HL-60/S4 treated with retinoic acid at 250 ng/mL for 4 days and 3 days (cell line): ENCODE measurements around the gene SLC10A3.
"Not testable (repeated sequence)": the region's sequence is repeated elsewhere in the genome, so short reads cannot be mapped to it uniquely, and the experiment has no call there.

ENCODE experiments used
- in situ Hi-C: fragments of 300-500 bp; cut with MboI; formaldehyde crosslinking; loops from 2 replicates; pipeline ENCODE4 v1.7.0; 2022; ENCODE audit warnings: low sequenced_read_pairs

Gene SLC10A3

DNA sequence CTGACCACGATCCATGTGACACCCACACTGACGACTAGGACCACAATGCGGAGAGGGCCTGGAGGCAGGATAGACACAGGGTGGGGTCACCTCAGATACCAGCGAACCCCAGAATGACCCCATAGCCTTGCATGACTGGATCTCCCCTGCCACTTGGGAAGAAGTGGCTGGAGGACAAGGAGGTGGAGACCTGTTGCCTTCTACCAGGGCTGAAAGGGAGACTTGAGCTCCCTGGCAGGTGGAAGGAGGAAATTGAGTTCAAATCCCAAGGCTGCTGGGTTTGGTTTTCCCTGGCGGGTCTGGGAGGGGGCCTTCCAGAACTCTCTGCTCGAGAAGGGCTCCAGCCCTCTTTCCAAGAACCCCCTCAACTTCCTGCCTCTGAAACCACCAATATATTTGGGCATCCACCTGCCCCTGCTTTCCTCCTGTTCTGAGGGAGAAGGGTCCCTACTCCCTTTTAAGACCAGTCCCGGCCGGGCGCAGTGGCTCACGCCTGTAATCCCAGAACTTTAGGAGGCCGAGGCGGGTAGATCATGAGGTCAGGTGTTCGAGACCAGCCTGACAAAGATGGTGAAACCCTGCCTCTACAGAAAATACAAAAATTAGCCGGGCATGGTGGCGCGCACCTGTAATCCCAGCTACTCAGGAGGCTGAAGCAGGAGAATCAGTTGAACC is 22.6 kb upstream of the SLC10A3 start:
- in situ Hi-C loops, result loop anchor here (25.0 kb wide), 1 partner anchor 101 kb away; the partner anchor contains the start of genes DNASE1L1 and TAFAZZIN

DNA sequence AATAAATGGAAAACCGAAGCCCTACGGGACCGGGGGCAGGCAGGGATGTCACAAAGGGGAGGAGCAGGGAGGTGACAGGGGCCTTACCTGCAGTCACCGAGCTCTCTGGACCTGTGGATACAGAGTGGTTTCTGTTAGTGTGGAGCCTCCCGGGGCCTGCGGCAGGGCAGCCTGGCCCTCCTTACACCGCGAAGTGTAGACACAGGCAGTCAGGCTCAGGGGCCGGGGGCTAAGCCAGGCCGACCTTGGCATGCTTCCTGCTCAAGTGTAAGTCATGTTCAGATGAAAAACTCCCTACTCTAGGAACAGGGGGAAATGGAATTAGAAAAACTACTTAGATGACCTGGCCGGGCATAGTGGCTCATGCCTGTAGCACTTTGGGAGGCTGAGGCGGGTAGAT is 21.3 kb upstream of the SLC10A3 start:
- in situ Hi-C loops, result loop anchor here (25.0 kb wide), 1 partner anchor 99 kb away; the partner anchor contains the start of genes DNASE1L1 and TAFAZZIN

- in situ Hi-C loops, result loop anchor here (25.0 kb wide), 1 partner anchor 97 kb away; the partner anchor contains the start of genes DNASE1L1 and TAFAZZIN
Measured at GRCh38 chrX:154509455-154509854, 19.0 kb upstream of the SLC10A3 start.

- in situ Hi-C loops, result loop anchor here (25.0 kb wide), 1 partner anchor 96 kb away; the partner anchor contains the start of genes DNASE1L1 and TAFAZZIN
Measured at GRCh38 chrX:154508384-154508745, 17.9 kb upstream of the SLC10A3 start.

- in situ Hi-C loops, result loop anchor here (25.0 kb wide), 1 partner anchor 96 kb away; the partner anchor contains the start of genes DNASE1L1 and TAFAZZIN
Measured at GRCh38 chrX:154507673-154508383, 17.4 kb upstream of the SLC10A3 start.

DNA sequence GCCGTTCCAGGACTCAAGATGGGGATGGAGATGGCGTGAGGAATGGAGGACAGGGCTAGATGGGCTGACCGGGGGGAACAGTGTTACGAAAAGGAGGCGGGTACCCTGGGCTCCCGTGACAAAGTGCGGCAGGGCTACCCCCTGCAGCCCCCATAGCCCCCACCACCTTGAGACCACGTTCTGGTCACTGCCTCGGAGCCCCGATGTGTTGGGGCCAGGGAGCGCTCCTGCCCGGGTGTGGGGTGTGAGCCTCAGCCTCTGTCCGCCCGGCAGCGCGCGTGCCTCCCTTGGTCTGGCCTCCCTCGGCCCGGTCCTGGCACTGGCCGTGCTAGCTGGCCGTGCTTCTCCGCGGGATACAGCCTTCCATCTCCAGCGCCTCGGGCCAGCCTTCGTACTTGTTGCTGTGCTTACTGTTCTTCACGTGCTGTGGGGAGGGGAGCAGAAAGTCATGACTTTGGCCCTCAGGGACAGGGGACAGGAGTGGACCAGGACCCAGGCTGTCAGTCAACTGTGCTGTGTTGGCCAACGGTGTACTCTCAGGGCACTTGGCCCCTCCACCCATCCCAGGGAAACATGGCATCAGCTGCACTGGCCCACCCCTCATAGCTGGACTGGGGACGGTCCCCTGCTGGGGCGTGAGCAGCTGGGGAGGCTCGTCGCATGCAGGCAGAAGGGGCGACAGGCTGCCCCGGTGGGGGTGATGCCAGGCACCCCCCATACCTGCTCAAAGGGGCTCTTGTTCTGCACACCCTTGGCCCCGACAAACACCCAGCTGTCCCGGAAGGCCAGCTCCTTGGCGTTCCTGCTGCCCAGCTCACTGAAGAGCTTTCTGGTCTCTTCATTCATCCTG is 16.3 kb upstream of the SLC10A3 start:
- in situ Hi-C loops, result loop anchor here (25.0 kb wide), 1 partner anchor 94 kb away; the partner anchor contains the start of genes DNASE1L1 and TAFAZZIN

- in situ Hi-C loops, result loop anchor here (25.0 kb wide), 1 partner anchor 93 kb away; the partner anchor contains the start of genes DNASE1L1 and TAFAZZIN
Measured at GRCh38 chrX:154505734-154506133, 15.3 kb upstream of the SLC10A3 start.

- in situ Hi-C loops, result loop anchor here (25.0 kb wide), 1 partner anchor 91 kb away; the partner anchor contains the start of genes DNASE1L1 and TAFAZZIN
Measured at GRCh38 chrX:154502989-154503388, 12.6 kb upstream of the SLC10A3 start.

- in situ Hi-C loops, result loop anchor here (25.0 kb wide), 1 partner anchor 90 kb away; the partner anchor contains the start of genes DNASE1L1 and TAFAZZIN
Measured at GRCh38 chrX:154502098-154502497, 11.7 kb upstream of the SLC10A3 start.

DNA sequence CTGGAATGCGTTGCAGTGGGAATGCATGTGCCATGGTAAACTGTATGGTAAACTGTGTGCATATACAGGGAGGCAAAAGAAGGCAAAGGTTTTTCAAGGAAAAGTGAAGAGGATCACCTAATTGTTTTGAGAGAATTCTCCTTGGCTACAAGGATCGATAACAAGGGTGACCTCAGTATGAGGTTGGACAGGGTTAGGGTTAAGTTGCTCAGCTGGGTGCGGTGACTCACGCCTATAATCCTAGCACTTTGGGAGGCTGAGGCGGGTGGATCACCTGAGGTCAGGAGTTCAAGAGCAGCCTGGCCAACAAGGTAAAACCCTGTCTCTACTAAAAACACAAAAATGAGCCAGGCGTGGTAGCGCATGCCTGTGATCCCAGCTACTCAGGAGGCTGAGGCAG is 11.0 kb upstream of the SLC10A3 start:
- in situ Hi-C loops, result loop anchor here (25.0 kb wide), 1 partner anchor 89 kb away; the partner anchor contains the start of genes DNASE1L1 and TAFAZZIN

DNA sequence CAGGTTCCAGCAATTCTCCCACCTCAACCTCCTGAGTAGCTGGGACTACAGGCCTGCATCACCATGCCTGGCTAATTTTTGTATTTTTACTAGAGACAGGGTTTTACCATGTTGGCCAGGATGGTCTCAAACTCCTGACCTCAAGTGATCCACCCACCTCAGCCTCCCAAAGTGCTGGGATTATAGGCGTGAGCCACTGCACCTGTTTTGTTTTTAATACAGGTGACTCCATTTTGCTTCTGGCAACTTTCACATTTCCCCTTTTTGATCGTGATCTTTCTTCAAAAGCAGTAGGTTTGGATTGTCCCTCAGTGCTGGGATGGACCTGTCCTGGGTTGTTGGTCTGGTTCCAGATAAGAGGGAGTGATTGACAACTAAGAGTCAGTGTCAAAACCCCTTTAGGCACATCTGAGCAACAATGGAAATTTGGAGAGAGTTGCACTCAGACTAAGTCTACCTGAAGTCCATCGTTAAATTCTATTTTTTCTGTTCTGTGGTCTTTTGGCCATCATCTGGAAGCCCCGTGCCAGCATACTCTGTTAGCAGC is 6.2 kb upstream of the SLC10A3 start:
- in situ Hi-C loops, result not testable (repeated sequence)

GRCh38 chrX:154495472-154495922 is 5.1 kb upstream of the SLC10A3 start:
- in situ Hi-C loops, result no loop called here

- in situ Hi-C loops, result no loop called here
Measured at GRCh38 chrX:154494715-154495114, 4.3 kb upstream of the SLC10A3 start.

- in situ Hi-C loops, result no loop called here
Measured at GRCh38 chrX:154490021-154490413, 412 bp downstream of the SLC10A3 start.

GRCh38 chrX:154489182-154489581 is 1.2 kb downstream of the SLC10A3 start:
- in situ Hi-C loops, result no loop called here

DNA sequence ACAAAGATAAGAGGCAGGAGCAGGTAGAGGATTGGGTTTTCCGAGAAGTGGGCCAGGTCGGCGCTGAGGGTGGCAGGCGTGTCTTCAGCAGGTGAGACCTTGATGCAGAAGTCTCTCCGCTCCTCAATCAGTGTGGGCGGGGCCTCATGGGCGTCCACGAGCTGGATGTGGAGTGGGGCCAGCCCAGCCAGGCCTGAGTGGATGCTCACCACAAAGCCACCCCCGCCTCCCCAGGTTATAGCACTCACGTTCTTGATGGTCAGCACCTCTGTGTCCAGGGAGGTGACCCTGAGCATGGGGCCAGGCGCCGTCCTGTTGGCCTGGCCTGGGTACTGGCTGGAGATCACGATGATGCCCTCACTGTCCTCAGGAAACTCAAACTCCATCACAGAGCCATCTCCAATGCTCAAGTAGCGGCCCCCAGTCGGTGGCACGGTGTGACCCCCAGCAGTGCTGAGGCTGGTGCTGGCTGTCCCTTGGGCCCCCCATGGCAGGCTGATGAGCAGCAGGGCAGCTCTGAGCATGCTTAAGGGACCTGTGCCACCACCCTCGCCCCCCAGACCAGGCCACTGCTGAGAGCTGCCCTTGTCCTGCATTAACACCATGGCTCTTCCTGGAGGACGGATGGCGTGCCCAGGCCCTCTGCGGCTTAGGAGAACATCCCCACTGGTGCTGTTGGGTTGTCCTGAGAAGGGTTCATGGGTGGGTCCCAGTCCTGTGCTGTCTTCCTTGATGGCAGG is 1.9 kb downstream of the SLC10A3 start:
- in situ Hi-C loops, result no loop called here

DNA sequence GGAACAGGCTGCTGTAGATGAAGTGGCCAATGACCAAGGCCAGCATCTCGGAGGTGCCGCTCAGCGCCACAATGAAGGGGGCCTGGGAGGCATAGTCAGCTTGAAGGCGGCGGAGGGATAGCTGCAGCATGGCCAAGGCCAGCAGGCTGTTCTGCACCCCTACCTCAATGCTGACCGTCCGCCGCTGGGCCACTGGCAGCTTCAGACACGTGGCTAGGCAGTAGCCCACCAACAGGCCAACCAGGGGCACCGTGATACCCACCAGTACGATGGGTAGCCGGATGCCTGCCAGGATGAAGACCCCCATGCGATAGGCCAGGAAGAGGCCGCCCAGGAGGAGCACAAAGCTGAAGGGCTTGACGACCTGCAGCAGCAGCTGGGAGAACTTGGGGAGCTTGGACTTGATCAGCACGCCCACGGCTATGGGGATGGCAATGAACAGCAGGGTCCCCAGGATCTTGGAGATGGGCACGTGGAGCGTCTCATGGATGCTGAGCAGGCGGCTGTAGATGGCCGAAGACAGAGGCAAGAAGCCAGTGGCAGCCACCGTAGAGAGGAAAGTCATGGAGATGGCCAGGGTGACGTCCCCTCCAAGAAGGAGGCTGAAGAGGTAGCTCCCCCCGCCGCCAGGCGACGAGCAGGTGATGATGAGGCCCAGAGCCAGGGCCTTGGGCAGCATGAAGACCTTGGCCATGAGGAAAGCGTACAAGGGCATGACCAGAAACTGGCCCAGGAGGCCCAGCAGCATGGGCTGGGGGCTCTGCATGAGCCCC is 2.7 kb downstream of the SLC10A3 start:
- in situ Hi-C loops, result no loop called here

GRCh38 chrX:154486396-154487207 is 3.8 kb downstream of the SLC10A3 start, which contains the start of gene UBL4A:
TSS of gene UBL4A (minus strand) at chrX:154486615. CDS start at chrX:154486584, 31 bp downstream.
- in situ Hi-C loops, result no loop called here
